Non-pigmented ciliary epithelial cell (primary cell): ENCODE measurements around the gene NUP85.
"Not testable (repeated sequence)": the region's sequence is repeated elsewhere in the genome, so short reads cannot be mapped to it uniquely, and the experiment has no call there.

Source experiments
- DNase-seq: peaks from one replicate; pipeline ENCODE4 v3.0.0-alpha.2; 2010; ENCODE audit warnings: low read depth

Gene NUP85

GRCh38 chr17:75205793-75206163, 299 bp downstream of the NUP85 start:
- no peak for DNase-seq

- not testable (repeated sequence) for DNase-seq
Measured at GRCh38 chr17:75207050-75207407, 1.6 kb downstream of the NUP85 start.

- DNase-seq = no peak
Measured at GRCh38 chr17:75207760-75208159, 2.3 kb downstream of the NUP85 start.

- no peak for DNase-seq
Measured at GRCh38 chr17:75208161-75208560, 2.7 kb downstream of the NUP85 start.

- DNase-seq = no peak
Measured at GRCh38 chr17:75209061-75209460, 3.6 kb downstream of the NUP85 start.

- DNase-seq = no peak
Measured at GRCh38 chr17:75218131-75218530, 12.7 kb downstream of the NUP85 start.

GRCh38 chr17:75219815-75220214, 14.3 kb downstream of the NUP85 start:
- no peak for DNase-seq

GRCh38 chr17:75225016-75225415, 19.5 kb downstream of the NUP85 start:
- no peak for DNase-seq

- DNase-seq = no peak
Measured at GRCh38 chr17:75227729-75228128, 22.2 kb downstream of the NUP85 start.

GRCh38 chr17:75228305-75228704, 22.8 kb downstream of the NUP85 start:
- no peak for DNase-seq

GRCh38 chr17:75228847-75229246, 23.4 kb downstream of the NUP85 start:
- DNase-seq = no peak

GRCh38 chr17:75231071-75231470, 25.6 kb downstream of the NUP85 start:
- no peak for DNase-seq

GRCh38 chr17:75231741-75232464, 26.4 kb downstream of the NUP85 start:
- DNase-seq = no peak

- DNase-seq = no peak
Measured at GRCh38 chr17:75232786-75233185, 27.3 kb downstream of the NUP85 start.

- DNase-seq = no peak
Measured at GRCh38 chr17:75237100-75238014, 31.9 kb downstream of the NUP85 start.

- DNase-seq = no peak
Measured at GRCh38 chr17:75238020-75238580, 32.6 kb downstream of the NUP85 start.

- peak; percentile 17 for DNase-seq
Measured at GRCh38 chr17:75238684-75239191, 33.3 kb downstream of the NUP85 start.

GRCh38 chr17:75239214-75239613, 33.7 kb downstream of the NUP85 start:
- no peak for DNase-seq

- DNase-seq = no peak
Measured at GRCh38 chr17:75239778-75240393, 34.4 kb downstream of the NUP85 start.

- no peak for DNase-seq
Measured at GRCh38 chr17:75240394-75241142, 35.1 kb downstream of the NUP85 start.

- DNase-seq = no peak
Measured at GRCh38 chr17:75241143-75241430, 35.6 kb downstream of the NUP85 start.

- DNase-seq = no peak
Measured at GRCh38 chr17:75241502-75241901, 36.0 kb downstream of the NUP85 start.
